HepG2 (cell line): ENCODE data around the gene SLC19A1. TPM values are rescaled to one million over a fixed set of nuclear protein-coding genes. Genes with fewer than 3 reads are reported as not detected.
A peak's percentile ranks its signal among the peaks of the same experiment; 100 is the strongest.

Experiments
- HNRNPLL ChIP-seq: fragments of 200-400 bp; formaldehyde crosslinking; IDR thresholded peaks from 2 replicates; pipeline ENCODE4 v1.6.1; 2017; ENCODE audit warnings: mild to moderate bottlenecking, low read depth, low read length; ENCODE audit not compliant: poor library complexity, severe bottlenecking
- HOXD1 ChIP-seq: sonication (generic); formaldehyde crosslinking; IDR thresholded peaks from 2 replicates; pipeline ENCODE4 v1.5.0; 2020; ENCODE audit warnings: missing genetic modification reagents
- NCOA5 ChIP-seq: sonication (generic); formaldehyde crosslinking; IDR thresholded peaks from 2 replicates; pipeline ENCODE4 v1.4.0; 2020; ENCODE audit warnings: missing genetic modification reagents
- RBFOX2 ChIP-seq: fragments of 200-400 bp; formaldehyde crosslinking; IDR thresholded peaks from 2 replicates; pipeline ENCODE4 v1.6.1; 2017; ENCODE audit warnings: low read depth, mild to moderate bottlenecking, low read length
- SMARCE1 ChIP-seq: fragments of 450-650 bp; IDR thresholded peaks from 2 replicates; pipeline ENCODE4 v1.6.1; 2017; ENCODE audit warnings: borderline replicate concordance
- SRF ChIP-seq: IDR thresholded peaks from 2 replicates; pipeline ENCODE4 v1.6.1; 2011; ENCODE audit warnings: mild to moderate bottlenecking, low read depth, low read length, moderate library complexity
- TP53 ChIP-seq: sonication (generic); formaldehyde crosslinking; conservative IDR thresholded peaks from 2 replicates; pipeline ENCODE4 v1.4.0; 2020; ENCODE audit warnings: missing genetic modification reagents
- YEATS4 ChIP-seq: sonication (generic); formaldehyde crosslinking; IDR thresholded peaks from 2 replicates; pipeline ENCODE4 v1.4.0; 2020; ENCODE audit warnings: missing genetic modification reagents, borderline replicate concordance
- ZFP41 ChIP-seq: sonication (generic); formaldehyde crosslinking; IDR thresholded peaks from 2 replicates; pipeline ENCODE4 v1.4.0; 2020; ENCODE audit warnings: mild to moderate bottlenecking, missing genetic modification reagents, borderline replicate concordance
- ZFP82 ChIP-seq: sonication (generic); formaldehyde crosslinking; IDR thresholded peaks from 2 replicates; pipeline ENCODE4 v1.5.1; 2020; ENCODE audit warnings: mild to moderate bottlenecking, missing genetic modification reagents, borderline replicate concordance
- ZNF101 ChIP-seq: sonication (generic); formaldehyde crosslinking; IDR thresholded peaks from 2 replicates; pipeline ENCODE4 v1.4.0; 2020; ENCODE audit warnings: mild to moderate bottlenecking, low read depth, missing genetic modification reagents, borderline replicate concordance
- ZNF329 ChIP-seq: sonication (generic); formaldehyde crosslinking; IDR thresholded peaks from 2 replicates; pipeline ENCODE4 v1.9.0; 2021; ENCODE audit warnings: low read depth, mild to moderate bottlenecking, missing genetic modification reagents
- ZNF569 ChIP-seq: sonication (generic); formaldehyde crosslinking; IDR thresholded peaks from 2 replicates; pipeline ENCODE4 v1.5.0; 2020; ENCODE audit warnings: mild to moderate bottlenecking, missing genetic modification reagents, moderate library complexity, borderline replicate concordance
- ZNF614 ChIP-seq: IDR thresholded peaks from 2 replicates; pipeline ENCODE4 v1.6.1; 2018; ENCODE audit warnings: missing biosample characterization, missing genetic modification reagents, inconsistent platforms, borderline replicate concordance
- ZNF879 ChIP-seq: sonication (generic); formaldehyde crosslinking; IDR thresholded peaks from 2 replicates; pipeline ENCODE4 v1.8.1; 2023; ENCODE audit warnings: missing genetic modification reagents
- polyA plus RNA-seq, 8 experiments: library from polyadenylated mRNA; depleted of rRNA in 3 of 8; stranded (reverse) in 7 of 8; unstranded in 1 of 8; fragments of >200 nt; fragmentation: Illumina TruSeq in 4 of 8; extraction: Trizol in 4 of 8; gene quantifications; 2 replicates each; pipeline versions ENCODE4 v1.2.1 to v1.2.3, GENCODE V29; 2011 to 2016; ENCODE audit warnings: low read depth in 4 of 8, missing spikeins in 1 of 8, mixed read lengths in 1 of 8; ENCODE audit not compliant: insufficient read depth in 1 of 8
- total RNA-seq, 5 experiments: library from RNA; depleted of rRNA; stranded (reverse); fragments of >200 nt; fragmentation: Illumina TruSeq; extraction: Trizol; gene quantifications; 2 replicates each; pipeline ENCODE4 v1.2.3, GENCODE V29; 2016; ENCODE audit warnings: low read depth in 1 of 5
- TF ChIP-seq, protein P1 (sequence below): fragments of 450-650 bp; IDR thresholded peaks from 2 replicates; pipeline ENCODE4 v1.6.1; 2016
- TF ChIP-seq, protein P2 (sequence below), 2 experiments: sonication (generic) in 1 of 2; formaldehyde crosslinking in 1 of 2; IDR thresholded peaks; 2 replicates each; pipeline versions ENCODE4 v1.4.0 to v1.6.1; 2016 to 2020; ENCODE audit warnings: borderline replicate concordance in 1 of 2, low read depth in 1 of 2, mild to moderate bottlenecking in 1 of 2, missing genetic modification reagents in 1 of 2
- TF ChIP-seq, protein P3 (sequence below): sonication (generic); formaldehyde crosslinking; IDR thresholded peaks from 2 replicates; pipeline ENCODE4 v1.8.1; 2022; ENCODE audit warnings: low read depth, mild to moderate bottlenecking, missing genetic modification reagents

SLC19A1 gene
- total and polyA plus RNA-seq, 2 of the 13 experiments (the other 11 are each of a cell fraction or from before 2014, with no cell fraction given) = 21.8 to 23.0 TPM

DNA sequence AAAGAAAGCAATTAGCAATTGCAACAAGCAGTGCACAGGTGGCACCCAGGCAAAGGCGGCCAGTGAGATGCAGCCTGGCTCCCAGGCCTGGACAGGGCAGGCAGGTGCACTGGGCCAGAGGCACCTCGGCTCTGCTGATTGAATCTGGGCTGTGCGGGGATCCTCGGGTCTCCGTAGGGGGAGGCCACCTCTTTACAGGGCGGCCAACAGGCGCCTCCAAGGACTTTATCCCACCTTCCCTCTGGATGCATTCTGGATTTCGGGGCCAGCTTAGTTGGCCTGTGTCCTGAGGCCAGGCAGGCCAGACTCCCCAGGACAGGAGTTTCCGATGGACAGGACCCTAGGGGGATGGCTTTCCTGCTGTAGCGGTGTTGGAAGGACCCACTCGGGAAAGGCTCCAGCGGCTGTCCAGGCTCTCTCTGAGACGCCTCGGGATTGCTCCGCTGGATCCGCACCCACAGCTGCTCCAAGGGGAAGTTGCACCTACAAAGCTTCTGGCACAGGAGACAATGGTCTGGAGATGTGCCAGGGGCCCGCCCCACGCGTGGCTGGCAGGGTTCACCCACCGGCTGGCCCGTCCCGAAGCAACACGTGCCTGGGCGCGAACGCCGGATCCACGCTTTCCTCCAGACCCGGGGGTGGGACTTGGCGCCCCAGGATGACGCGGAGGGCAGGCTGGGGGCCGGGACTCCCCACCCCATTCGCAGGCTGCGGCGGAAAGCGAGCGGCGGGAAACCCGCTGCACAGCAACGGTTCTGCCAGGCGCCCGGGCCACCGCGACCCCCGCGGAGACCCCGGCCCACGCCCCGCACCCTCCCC, 810 bp downstream of the SLC19A1 start (continued):
- peak; percentile 20 for TF ChIP-seq HNRNPLL
- no peak for TF ChIP-seq ZNF569
- no peak for TF ChIP-seq ZFP82 (CRISPR knock-in tag)
- 0 out of 2 replicates have a peak, but pooled peaks have one; percentile 38 for TF ChIP-seq HOXD1 (CRISPR knock-in tag)
- 0 out of 2 replicates have a peak, but pooled peaks have one; percentile 28 for TF ChIP-seq ZNF614
- no peak for TF ChIP-seq ZNF879
- no peak for TF ChIP-seq ZNF101 (CRISPR knock-in tag)
- no peak for TF ChIP-seq ZNF329 (CRISPR knock-in tag)
- peak; percentile 71 for TF ChIP-seq RBFOX2
- TF ChIP-seq, protein P1, sequence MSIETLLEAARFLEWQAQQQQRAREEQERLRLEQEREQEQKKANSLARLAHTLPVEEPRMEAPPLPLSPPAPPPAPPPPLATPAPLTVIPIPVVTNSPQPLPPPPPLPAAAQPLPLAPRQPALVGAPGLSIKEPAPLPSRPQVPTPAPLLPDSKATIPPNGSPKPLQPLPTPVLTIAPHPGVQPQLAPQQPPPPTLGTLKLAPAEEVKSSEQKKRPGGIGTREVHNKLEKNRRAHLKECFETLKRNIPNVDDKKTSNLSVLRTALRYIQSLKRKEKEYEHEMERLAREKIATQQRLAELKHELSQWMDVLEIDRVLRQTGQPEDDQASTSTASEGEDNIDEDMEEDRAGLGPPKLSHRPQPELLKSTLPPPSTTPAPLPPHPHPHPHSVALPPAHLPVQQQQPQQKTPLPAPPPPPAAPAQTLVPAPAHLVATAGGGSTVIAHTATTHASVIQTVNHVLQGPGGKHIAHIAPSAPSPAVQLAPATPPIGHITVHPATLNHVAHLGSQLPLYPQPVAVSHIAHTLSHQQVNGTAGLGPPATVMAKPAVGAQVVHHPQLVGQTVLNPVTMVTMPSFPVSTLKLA = 0 out of 2 replicates have a peak, but pooled peaks have one; percentile 15
- no peak for TF ChIP-seq TP53 (CRISPR knock-in tag)
- TF ChIP-seq YEATS4 (CRISPR knock-in tag) = peak; percentile 84
- TF ChIP-seq SMARCE1 = no peak
- no peak for TF ChIP-seq ZFP41 (CRISPR knock-in tag)
- TF ChIP-seq NCOA5 (CRISPR knock-in tag) = no peak
- TF ChIP-seq, protein P2, sequence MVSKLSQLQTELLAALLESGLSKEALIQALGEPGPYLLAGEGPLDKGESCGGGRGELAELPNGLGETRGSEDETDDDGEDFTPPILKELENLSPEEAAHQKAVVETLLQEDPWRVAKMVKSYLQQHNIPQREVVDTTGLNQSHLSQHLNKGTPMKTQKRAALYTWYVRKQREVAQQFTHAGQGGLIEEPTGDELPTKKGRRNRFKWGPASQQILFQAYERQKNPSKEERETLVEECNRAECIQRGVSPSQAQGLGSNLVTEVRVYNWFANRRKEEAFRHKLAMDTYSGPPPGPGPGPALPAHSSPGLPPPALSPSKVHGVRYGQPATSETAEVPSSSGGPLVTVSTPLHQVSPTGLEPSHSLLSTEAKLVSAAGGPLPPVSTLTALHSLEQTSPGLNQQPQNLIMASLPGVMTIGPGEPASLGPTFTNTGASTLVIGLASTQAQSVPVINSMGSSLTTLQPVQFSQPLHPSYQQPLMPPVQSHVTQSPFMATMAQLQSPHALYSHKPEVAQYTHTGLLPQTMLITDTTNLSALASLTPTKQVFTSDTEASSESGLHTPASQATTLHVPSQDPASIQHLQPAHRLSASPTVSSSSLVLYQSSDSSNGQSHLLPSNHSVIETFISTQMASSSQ (IDR thresholded peaks at IDR 0.05; ENCODE audit: low read depth) = no peak
- TF ChIP-seq, protein P2 (CRISPR knock-in tag; IDR thresholded peaks at IDR 0.05; ENCODE audit: borderline replicate concordance) = no peak
- no peak for TF ChIP-seq SRF
- TF ChIP-seq, protein P3, sequence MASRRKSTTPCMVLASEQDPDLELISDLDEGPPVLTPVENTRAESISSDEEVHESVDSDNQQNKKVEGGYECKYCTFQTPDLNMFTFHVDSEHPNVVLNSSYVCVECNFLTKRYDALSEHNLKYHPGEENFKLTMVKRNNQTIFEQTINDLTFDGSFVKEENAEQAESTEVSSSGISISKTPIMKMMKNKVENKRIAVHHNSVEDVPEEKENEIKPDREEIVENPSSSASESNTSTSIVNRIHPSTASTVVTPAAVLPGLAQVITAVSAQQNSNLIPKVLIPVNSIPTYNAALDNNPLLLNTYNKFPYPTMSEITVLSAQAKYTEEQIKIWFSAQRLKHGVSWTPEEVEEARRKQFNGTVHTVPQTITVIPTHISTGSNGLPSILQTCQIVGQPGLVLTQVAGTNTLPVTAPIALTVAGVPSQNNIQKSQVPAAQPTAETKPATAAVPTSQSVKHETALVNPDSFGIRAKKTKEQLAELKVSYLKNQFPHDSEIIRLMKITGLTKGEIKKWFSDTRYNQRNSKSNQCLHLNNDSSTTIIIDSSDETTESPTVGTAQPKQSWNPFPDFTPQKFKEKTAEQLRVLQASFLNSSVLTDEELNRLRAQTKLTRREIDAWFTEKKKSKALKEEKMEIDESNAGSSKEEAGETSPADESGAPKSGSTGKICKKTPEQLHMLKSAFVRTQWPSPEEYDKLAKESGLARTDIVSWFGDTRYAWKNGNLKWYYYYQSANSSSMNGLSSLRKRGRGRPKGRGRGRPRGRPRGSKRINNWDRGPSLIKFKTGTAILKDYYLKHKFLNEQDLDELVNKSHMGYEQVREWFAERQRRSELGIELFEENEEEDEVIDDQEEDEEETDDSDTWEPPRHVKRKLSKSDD (CRISPR knock-in tag) = no peak
